Activated CD4-positive, alpha-beta T cell treated with anti-CD3 and anti-CD28 coated beads, Interleukin-2, amount 50 U/mL, for 1 hour (primary cell): ENCODE results near the gene NGEF.

ENCODE experiments used
- DNase-seq: peaks from one replicate; pipeline ENCODE4 v3.0.0-alpha.2; 2020

Gene NGEF

DNA sequence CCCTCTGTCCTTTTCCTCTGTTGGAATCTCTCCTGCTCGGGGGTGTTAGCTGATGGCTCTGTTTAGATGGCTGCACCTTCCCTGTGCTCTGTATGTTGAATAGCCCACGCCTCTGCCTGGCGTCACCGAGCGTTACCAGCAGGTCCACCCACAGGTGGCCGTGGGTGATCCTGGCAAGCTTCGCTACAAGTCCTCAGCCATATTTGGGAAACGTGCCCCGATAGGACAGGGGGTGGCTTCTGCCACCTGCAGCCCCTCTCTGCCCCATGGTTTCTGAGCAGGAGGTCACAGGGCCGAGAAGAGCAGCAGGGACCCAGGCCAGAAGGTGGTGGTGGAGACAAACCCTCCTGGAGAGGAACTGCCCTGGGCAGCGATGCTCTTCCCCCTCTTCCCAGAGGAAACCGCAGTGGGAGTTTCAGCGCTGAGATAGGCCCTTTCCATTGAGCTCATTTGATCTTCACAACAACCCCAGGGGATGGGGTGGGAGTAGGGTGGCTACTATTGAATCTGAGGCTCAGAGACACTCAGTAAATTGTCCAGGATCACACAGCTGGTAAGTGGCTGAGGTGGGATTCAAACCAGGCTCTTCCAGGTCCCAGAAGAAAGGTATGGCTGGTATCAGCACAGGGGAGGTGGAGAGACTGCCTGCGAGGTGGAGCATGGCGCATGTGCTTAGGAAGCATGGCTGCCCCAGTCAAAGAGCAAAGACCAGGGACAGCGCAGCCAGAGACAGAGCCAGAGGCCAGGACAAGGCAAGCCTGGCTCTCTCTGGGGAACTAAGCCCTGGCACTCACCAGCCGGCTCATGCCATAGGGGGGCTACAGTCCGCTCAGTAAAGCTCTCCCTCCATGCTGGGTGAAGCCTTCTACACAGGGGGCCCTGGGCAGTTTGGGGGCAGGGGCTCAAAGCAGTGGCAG lies 15.0 kb downstream of the NGEF start:
- no peak for DNase-seq

DNA sequence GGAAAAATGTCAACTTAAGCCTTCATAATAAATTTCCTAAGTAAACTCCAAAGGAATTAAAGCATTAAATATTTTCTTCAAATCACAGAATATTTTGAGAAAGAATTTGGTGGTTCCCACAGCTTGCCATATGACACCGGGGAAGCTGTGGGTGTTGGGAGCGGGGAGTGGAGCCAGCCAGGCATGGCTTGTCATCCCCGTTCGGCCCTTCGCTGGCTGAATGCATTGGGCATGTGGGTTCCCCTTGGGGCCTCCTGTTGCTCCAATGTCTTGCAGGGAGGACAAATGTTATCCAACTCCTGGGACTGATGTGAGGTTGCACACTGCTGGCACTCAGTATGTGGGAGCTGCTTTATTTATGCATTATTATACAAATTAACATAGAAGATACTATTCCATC lies 18.6 kb downstream of the NGEF start:
- no peak for DNase-seq

DNA sequence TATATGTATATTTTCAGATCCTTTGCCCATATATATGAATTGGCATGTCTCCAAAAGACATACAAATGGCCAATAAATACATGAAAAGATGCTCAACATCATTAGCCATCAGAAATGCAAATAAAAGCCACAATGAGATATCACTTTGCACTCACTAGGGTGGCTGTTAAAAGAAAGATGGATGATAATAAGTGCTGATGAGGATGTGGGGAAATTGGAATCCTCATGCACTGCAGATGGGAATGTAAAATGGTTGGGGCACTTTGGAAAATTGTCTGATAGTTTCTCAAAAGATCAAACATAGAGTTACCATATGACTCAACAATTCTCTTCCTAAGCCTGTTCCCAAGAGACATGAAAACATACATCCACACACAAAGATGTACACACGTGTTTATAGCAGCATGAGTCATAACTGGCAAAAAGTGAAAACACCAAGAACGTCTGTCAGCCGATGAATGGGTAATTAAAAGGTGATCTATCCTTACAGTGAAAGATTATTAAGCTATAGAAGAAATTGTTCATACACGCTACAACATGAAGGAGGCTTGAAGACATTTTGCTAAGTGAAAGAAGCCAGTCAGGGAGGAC lies 19.7 kb downstream of the NGEF start:
- no peak for DNase-seq

DNA sequence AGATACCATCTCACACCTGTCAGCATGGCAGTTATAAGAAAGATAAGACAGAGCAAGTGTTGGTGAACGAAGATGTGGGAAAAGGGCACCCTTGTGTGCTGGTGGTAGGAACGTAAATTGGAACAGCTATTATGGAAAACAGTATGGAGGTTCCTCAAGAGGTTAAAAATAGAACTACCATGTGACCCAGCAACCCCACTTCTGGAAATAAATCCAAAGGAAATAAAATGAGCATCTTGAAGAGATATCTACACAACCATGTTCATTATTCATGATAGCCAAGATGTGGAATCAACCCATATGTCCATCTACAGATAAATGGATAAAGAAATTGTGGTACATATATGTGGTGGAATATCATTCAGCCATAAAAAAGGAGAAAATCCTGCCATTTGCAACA lies 26.9 kb downstream of the NGEF start:
- DNase-seq: no peak

DNA sequence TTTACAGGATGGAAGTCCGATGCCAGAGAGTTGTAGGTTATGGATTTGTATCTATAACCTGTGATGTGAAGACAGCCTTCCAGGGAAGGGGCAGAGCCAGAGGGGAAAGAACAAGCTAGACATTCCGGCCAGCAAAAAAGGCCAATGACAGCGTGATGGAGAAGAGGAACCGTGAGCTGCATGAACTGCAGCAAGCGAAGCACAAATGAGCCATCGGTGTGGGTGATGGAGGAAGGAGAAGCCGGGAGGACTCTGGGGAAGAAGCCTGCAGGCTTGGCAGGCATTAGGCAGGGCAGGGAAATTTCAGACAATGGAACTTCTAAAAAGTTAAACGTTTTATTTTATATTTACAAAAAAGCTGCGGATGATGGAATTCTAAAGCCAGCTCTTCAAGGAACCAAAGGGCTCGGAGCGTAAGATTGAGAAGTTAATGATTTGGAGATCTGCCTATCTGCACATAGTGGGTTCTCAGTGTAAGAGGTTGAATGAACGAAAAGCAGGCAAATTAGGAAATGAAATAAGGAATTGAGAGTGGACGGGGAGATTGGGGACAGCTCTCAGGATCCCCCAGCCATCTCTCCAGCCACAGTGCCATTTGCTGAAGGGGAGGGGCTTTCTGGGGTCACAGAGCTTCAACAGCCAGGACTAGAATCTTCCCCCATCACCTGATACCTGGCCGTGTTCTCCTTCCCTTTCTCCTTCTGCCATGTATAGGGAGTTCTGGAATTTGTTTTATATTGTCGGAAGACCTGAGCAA lies 28.4 kb downstream of the NGEF start:
- DNase-seq: no peak

DNA sequence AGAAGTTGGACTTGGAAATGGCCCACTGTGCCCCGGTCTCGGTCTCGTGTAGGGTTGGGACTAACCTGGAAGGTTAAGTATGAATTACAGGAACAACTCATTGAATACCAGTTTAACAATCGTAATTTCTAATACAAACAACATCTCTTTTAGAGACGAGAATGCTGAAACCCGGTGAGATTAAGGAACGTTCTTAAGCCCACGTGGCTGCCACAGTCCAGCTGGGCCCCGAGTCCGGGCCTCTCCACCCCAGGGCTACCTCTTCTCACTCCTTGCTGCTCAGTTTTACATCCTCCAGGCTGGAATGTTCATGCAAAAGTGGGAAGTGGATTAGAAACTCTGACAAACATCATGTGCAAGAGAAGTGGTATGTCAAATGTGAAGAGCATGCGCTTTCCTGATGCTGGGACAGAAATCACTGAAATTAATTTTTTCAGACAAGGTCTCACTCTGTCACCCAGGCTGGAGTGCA lies 29.4 kb downstream of the NGEF start:
- DNase-seq: no peak

DNA sequence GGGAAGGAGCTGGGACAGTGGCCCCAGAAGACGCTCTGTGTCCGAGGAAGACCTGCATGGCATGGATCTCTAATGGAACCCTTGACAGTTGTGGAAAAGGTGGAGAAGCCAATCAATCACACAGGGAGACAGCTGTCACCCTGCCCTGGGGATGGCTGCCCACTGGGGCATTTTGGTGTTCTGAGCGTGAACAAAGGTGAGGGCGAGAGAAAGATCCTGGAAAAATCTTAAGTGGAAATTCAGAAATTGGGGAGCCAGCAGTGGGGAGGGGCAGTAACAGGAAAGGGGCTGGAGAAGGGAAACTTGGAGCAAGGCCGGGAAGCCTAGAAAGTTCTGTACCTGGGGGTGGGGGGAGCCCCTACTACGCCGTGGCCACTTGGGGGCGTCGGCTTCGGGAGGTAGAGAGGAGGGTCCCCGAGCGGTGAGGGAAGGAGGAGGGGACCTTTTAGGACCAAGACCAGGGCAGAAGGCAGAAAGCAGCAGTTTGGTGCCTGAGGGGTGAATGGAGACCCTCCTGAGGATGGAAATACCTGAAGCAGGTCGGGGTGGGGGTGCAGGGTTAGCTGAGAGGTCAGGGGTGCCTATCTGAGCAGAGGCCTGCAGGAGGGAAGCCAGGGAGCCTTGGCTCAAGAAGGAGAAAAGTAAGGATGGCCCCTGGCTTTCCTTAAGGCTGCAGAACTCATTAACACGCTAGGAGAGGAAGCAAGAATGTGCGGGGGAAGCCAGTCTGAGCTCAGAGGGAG lies 30.0 kb downstream of the NGEF start:
- no peak for DNase-seq

DNA sequence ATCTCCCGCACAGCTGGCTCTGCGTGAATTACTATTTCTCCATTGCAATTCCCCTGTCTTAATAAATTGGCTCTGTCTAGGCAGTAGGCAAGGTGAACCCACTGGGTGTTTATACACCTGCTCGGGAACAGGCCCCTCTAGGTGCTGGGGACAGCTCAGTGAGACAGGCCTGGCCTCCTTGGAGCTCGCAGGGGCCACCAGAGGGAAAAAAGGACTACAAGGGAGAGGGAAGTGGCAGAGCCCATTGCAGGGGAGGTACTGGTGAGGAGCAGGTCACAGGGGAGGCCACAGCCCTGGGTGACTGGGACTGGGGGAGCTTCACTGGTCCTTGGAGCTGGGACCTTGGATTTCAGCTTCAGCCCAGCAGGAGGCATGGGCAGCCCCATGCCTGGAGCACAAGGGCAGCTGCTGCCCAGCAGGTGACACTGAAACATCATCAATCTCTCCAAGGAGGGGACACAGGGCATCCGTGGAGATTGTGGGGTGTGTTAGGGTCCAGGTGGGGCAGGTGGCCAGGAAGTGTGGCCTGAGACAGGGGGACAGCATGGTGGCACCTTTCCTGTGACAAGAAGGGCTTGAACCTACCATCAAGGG lies 31.2 kb downstream of the NGEF start:
- no peak for DNase-seq

DNA sequence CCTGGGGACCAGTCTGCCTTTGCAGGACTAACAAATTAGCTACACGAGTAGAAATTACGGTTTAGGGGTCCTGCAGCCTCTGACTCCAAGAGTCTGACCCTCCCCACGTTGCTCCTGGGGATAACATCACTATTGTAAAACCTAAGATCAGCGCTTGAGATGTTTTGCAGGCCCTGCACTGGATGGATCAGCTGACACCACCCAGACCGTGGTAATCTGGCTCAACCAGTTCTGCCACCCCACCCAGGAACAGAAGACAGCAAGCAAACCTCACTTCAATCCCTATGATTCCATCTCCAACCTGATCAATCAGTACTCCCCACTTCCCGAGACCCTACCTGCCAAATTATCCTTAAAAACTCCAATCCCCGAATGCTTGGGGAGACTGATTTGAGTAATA lies 31.7 kb downstream of the NGEF start:
- no peak for DNase-seq

DNA sequence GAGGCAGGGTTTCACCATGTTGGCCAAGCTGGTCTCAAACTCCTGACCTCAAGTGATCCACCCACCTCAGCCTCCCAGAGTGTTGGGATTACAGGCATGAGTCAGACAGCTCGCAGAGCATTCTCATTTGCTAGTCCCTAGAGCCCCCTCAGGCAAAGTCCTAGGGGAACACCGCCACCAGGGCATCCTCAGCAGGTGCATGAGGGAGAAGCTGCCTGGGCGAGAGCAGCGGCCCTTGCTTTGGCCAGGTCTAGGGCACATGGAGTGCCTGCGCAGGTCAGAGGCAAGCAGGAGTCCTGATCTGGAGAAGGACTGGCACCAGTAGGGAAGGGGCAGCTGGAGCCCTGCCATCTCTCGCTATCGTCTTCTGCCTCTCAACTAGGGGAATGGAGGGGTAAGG lies 32.4 kb downstream of the NGEF start:
- no peak for DNase-seq

DNA sequence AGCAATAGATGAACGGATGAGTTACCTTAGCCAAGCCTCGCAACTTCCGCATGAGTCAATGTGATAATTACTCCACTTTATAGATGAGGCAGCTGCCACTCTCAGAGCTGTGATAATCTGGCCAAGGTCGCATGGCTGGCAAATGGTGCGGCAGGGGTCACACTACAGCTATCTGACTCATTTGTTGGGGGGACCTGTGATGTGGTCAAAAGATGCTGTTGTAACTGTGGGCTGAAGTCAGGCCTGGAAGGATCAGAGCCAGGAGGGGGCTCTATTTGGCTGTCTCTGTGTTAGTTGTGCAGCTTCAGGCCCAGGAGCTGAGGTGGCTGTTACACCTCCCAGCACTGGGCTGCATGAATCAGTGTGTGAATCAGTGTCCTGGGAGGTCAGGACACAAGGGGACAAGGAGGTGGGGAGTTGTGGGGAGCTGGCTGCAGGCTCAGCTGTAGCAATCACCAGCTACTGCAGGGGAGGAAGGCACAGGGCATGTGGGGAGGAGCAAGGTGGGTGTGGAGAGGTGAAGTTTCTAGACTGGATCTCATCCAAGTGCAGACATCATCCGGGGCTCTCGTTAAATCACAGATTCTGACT lies 33.1 kb downstream of the NGEF start:
- no peak for DNase-seq

DNA sequence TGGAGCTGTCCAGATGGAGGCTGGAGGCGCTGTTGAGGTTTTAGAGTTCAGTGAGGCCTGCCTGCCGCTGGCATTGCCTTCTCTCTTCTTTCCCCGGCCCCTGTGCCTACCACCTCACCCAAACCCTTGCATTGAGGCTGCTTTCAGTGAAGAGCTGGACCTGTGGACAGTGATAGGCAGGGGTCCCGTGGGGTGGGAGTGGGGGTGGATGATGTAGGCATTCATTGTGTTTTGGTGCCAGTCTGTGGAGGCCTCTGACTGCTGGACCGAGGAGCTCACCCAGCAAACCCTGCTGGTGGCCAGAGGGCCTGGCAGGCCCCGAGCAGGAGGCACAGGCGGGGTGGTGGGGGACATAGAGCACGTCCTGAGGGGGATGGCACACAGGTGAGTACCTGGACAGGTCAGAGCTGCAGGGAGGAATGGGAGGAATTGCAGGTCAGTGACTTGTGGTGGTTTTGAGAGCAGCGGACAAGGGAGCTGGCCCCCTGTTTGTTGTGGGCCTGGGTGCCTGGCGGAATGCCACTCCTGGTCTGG lies 35.6 kb downstream of the NGEF start:
- DNase-seq: no peak

DNA sequence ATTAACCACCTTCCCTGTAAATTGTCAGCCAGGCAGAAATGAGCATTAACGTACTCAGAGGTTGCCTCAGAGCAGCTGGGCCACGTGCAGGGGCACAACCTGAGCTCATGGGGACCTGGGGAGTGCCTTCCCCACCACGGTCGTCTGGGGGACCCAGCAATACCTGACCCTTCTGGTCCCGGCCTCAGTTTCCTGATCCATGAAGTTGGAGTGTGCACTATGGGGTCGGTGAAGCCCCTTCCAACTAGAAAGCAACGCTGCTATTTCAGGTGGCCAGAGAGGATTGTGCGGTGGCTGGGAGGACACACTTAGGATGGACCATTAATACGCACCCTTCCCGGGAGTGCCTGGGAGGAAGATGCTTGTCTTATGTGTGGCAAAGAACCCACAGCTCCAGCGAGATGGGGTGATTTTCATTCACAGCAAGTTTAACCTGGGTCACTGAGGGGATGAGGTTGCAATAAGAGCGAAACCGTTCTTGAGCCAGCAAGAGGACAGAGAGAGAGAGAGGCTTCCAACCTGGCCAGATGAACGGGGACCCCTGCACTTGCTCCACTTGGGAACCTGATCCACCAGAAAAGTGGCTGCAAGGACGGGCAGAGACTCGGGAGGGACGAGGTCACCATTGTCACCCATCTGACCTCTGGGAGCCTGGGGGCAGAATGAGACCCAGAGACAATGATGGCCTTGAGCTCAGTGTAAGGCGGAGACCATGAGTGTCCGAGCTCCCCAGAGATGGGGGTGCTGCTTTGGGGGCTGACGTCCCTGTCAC lies 36.2 kb downstream of the NGEF start:
- DNase-seq: no peak

DNA sequence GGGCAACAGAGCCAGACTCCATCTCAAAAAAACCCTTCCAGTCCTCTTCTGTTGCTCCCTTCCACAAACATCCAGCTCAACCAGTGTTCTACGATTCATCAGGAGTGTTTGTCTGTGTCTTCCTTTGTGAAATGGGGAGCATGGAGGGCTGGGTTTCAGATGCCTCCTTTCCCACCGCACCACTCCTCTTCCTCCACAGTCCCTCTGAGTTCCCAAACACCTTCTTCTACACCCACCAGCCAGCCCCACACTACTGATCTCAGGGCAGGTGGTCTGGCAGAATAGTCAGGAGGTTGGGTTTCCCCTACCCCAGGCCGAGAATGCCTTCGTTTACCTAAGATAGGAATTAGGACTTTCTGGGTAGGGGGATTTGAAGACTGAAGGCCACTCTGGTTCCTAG lies 36.9 kb downstream of the NGEF start:
- no peak for DNase-seq

DNA sequence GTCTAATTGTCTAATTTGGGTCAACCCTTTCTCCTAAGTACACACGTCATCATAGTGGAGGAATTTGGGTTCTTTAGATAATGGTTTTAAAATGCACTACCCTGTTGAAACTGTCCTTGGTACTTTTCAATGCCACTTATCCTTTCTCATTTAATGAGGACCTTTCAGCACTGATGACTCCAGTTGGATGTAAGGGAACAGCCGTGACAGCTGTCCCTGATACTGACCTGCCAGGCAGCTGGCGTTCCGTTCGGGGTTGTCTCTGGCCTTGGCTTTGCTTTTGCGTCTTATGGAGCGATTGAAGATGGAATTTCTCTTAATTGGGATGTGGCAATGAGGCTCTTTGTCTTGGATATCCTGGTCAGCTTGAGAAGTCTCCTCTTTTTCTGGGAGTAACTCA lies 38.7 kb downstream of the NGEF start:
- no peak for DNase-seq

DNA sequence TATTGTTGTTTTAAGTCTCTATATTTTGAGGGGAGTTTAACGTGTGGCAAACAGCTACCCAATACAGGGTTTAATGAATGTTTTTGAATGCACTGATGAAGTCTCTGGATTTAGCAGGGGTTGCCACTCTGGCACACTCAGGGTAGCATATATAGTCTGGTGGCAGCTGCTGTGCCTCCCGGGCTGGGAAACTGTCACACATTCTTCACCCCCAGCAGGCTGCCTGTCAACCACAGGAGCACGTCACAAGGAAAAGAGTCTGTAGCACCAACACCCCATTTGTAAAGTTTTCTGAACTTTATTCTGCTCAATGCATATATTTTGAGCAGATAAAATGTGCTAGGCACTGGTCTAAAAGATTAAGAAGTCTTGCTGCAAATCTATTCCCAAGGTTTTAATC lies 39.3 kb downstream of the NGEF start:
- DNase-seq: no peak

DNA sequence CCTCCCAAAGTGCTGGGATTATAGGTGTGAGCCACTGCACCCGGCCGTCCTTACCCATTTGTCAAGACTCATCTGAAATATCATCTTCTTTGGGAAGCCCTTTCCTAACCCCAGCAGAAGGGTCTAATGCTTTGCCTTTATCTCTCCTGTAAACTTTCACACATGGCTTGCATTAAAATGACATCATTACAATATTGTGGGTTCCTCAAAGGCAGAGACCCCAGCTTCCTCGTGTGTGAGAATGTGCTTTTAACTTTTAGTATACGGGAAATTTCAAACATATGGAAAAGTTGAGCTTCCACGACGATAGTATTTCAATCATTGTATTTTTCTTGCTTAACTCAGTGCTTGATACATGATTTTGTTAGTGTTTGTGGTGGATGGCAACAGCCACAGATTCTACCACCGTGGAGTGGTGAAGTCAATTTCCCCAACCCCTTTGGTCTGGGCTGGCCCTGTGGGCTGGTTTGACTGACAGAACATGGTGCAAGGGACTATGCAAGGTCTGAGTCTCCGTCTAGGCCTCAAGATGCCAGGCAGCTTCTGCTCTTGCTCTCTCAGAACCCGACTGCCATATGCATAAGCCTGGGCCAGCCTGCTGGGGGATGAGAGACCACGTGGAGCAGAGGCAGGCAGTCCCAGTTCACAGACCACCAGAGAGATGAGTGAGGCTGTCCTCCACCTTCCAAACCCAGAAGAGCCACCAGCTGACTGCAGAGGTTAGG lies 39.9 kb downstream of the NGEF start:
- DNase-seq: no peak

DNA sequence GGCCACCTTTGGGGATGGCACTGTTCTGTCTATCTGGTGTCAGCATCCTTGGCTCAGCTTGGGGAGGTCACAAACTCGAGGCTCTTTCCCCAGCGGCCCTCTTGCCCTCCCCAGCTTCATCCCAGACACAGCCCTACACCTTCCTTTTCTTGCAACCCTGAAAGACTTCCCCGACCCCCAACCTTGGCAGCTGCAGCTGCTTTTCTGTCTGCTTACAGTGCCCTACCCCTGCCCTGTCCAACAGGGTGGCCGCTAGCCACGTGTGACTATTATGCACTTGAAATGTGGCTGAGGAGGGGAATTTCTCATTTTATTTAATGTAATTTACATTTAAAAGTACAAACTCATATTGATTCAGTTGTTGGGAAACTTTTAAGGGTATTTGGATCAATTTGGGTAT lies 41.3 kb downstream of the NGEF start:
- no peak for DNase-seq

DNA sequence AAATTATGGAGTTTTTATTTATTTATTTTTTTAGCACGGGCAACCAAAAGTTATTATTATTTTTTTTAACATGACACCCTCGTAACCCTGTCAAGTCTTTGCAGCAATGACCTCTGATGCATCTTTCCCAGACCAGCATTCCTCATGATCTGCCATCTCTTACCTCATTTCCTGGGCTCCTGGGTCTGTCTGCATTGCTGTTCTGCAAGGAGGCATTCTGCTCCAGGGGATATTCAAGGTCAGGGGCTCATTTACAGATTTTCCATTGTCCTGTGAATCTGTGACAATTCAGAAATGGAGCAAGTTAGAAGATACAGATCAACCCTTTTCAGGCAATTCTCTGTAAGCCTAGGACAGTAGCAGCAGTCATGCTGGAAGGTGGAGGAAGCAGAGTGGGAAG lies 43.0 kb downstream of the NGEF start:
- DNase-seq: no peak

DNA sequence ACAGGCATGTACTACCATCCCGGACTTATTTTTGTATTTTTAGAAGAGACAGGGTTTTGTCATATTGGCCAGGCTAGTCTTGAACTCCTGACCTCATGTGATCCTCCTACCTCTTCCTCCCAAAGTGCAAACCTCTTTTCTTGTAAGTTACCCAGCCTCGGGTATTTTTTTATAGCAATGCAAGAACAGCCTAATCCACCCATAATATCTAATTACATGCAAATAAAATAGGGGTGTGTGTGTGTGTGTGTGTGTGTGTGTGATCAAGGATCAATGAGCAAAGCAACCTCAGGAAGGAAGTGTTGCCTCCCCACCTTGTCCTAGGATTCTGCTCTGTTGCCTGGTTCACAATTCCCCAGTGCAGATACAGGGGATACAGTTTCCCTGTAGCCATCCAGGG lies 45.6 kb downstream of the NGEF start:
- no peak for DNase-seq

DNA sequence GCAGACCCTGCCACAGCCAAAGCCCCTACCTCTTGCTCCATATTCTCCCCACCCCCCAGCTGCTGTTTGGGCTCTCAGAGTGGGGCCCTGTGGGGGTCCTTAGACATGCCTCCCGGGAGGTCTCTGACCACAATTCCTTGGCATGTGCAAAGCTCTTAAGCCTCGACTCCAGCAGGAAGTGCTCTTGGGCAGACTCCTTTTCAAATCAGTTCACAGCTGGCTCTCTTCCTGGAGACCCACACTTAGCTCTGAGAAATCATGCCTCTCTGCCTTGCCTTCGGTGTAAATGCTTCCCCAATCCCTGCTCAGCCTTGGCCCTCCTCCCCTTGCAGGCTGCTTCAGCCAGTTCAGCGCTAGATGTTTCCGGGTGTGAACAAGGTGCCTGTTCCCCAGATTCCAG lies 46.9 kb downstream of the NGEF start:
- DNase-seq: no peak
